SKM-1 (cell line): ENCODE measurements around the gene KIF13A.
"Not testable (repeated sequence)": the region's sequence is repeated elsewhere in the genome, so short reads cannot be mapped to it uniquely, and the experiment has no call there.

Experiments used
- DNase-seq: peaks from one replicate; lab custom pipeline; 2025; ENCODE audit not compliant: unreplicated experiment; lab: John Stamatoyannopoulos, UW

Gene KIF13A

DNA sequence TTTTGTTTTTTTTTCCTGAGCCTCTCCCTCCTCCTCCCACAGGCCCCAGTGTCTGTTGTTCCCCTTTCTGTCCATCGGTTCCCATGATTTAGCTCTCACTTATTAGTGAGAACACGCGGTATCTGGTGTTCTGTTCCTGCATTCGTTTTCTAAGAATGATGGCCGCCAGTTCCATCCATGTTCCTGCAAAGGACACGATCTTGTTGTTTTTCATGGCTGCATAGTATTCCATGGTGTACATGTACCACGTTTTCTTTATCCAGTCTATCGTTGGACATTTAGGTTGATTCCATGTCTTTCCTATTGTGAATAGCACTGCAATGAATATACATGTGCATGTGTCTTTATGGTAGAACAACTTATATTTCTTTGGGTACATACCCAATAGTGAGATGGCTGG, 175.1 kb downstream of the KIF13A start:
- no peak for DNase-seq

DNA sequence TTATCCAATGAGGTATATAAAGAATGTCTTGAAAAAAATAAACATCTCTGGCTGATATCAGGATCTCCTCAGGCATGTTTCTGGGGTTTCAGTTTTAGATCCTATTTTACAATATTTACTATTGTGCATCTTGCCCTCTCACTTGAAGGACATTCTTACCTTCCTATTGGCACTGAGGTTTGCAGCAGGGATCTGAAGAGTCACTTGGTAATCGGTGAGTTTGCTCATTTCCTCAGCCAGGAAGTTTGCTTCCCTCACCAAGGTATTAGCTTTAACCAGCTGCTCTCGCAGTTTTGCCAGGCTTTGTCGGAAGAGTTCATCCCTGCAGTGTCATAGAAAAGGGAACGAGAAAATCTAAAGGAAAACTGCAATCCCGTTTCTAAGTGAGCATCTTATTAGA, 178.8 kb downstream of the KIF13A start:
- no peak for DNase-seq

DNA sequence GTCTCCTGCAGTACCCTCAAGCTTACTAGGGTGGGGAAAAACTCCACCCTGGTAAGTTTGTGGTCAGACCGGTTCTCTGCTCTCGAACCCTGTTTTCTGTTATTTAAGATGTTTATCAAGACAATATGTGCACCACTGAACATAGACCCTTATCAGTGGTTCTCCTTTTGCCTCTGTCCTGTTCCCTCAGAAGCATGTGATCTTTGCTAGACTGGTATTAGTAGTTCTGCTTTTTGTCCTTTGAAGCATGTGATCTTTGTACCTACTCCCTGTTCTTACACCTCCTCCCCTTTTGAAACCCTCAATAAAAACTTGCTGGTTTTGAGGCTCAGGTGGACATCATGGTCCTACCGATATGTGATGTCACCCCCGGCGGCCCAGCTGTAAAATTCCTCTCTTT, 180.0 kb downstream of the KIF13A start:
- peak; percentile 68 for DNase-seq

DNA sequence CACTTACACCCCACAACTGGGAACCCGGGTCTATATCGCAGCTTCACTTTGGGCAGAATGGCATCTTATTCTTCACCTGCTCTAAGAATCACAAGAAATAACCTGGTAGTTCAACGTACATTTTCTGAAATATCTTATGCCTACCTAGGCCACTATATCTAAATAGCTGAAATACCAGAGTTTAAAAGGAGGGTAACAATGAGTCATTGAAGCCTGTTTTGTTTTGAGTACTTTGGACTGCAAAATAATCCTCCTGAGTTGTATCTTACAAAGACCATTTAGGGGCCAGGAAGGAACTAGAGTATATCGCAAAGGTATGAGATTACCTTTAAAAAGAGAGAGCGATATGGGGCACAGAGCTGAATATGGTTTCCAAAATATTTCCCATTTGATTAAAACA, 184.0 kb downstream of the KIF13A start:
- no peak for DNase-seq

DNA sequence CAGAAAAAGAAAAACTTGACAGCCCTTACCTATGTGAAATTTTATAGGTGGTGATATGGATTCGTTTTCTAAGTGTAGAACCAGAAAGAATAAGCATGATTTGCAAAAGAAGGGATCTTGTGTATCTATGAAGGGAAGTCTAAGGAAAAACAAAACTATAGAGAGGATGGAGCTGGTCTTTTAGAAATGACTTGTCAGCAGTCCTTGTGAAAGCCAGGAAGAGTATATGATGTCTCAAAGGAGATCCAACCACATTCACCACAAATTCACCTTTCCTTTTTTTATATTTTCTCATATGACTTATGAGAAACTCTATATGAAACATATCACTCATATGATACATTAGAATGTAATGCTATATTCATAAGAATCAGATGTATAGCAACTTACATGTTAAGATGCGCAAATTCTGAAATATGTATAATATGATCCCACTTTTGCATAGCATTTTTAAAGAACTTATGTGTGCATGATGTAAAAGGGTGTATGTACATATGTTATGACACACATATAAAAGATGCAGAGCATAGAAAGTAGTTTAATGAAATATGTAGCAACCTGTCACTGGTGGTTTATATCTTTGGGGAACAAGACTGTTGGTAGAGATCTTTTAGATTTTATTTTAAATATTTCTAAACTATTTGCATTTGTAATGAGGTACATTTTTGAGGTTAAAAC, 188.8 kb downstream of the KIF13A start:
- DNase-seq = no peak

DNA sequence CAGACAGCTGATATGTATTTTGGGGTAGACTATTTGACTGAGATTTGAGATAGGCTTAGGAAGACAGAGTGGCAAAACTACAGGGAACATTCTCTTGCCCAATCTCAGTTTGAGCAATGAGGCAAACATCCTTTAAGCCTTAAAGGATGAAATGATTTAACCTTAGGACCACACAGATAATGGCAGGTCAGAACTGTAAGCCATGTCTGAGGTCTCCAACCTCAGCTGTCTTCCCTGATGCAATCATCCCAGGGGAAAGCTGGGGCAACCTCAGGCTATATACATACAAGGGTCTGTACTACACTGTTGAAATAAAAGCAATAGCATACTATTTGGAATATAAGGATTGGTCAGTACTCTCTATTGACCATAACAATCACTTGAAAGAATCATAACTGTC, 196.9 kb downstream of the KIF13A start:
- no peak for DNase-seq

DNA sequence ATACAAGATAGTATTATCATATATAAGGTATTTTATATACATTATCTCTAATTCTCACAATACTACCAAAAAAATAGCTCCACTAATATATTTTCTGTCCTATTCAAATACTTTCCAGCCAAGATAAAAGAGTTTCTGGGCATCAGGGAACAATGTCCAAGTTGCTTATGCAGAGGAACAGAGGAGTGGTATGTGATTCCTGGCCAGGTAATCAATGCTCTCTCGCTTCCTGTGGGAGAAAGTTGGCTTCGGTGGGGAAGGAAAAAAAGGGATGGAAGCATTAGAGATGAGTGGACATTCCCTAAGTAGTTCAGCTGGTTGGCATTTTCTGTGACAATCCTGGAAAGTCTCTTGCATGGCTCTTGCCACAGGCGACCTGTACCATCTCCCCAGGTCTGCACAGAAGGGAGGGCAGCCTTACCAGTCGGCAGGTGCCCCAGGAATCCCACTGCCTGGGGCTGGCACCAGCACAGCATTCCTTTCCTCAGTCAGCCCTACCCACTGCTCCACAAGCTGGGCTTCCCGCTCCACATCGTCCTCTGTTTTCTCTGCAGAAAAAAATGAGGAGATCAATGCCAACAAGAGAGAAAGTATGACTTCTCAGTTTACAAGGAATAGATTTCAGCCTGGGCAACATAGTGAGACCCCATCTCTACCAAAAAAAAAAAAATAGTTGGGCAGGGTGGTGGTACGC, 202.2 kb downstream of the KIF13A start:
- no peak for DNase-seq

DNA sequence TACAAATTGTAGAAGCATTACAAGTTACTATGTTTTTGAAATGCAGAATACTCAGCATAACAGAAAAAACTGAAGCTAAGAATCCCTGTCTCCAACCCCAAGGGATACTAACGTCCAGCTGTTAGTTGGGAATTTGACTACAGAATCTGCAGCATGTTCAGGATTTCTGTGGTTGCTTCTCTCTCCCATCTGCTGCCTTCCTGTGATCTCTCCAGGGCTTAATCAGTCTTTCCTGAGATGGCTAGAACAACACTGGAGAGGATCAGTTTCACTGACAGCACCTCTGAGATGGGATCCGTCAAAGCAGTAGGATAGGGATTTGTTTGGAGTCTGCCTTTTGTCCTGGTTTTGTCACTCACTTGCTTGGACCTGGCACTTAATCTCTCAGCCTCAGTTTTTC, 207.4 kb downstream of the KIF13A start:
- no peak for DNase-seq

DNA sequence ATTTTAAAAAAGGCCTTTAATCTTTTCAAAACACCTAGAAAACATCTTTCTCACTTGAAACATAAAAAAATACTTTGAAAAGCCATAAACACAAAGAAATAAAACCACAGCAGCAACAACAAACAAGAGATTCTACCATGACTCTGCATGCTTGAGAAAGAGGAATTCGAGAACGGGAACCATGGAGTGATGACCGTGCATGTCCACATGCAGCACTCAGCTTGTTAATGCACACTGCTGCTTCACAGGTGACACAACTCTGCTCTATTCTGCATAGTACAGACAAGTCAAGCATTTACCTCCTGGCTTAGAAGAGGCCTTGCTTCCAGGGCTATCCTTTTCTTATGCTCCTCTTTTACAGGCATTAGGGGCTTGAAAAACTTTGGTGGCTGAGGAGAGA, 215.8 kb downstream of the KIF13A start:
- DNase-seq = no peak

DNA sequence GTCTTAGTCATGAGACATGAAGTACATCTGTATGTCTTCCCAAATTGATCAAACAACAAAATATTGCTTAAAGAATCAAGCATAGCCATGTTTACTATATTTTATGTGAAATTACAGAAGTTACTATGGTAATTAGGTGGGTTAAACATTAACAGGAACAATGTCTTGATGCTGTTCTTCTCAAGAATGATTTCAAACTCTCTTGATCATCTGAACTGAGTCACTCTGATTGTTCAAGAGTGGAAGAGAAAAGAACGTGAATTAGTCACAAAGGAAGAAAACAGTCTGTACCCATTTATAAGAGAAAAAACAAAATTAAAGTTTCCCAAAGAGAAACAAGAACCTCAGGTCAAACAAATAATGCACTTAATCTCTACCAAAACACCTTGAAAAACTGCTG, 218.6 kb downstream of the KIF13A start:
- DNase-seq = no peak

DNA sequence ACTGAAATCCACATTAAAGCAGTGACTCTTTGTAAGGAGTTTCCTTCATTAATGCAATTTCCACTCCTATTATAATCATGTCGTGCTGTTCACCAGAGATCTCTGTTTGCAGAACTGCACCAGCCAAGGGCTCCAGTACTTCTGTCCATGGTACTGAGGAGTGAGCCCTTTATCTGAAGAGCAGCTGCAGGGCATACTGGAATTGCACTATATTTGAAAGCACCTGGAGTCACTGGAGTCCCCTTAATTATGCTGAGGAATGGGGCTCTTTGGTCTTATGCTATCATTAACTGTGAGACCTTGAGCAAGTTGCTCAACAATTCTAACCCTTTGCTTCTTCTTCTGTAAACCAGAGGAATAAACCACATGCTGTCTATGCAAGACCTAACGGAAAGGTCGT, 219.0 kb downstream of the KIF13A start:
- no peak for DNase-seq

DNA sequence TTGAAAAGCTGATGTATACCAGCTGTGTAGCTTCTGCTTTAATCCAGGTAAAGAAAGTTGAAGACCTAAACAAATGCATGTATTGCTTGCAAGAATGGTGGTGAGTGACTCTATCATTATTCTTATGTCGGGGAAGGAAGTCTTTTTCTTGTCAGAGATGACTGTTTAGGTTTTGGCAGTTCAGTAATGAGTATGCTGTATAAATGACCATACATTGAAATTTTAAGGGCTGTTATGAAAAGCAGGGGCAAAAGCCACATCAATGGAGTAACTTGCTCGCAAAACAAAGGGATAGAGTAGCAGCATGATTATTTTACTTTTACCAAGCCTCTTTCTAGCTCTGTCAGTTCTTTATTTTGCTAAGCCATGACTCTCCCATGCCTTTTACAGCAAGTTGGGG, 224.8 kb downstream of the KIF13A start:
- DNase-seq = no peak

DNA sequence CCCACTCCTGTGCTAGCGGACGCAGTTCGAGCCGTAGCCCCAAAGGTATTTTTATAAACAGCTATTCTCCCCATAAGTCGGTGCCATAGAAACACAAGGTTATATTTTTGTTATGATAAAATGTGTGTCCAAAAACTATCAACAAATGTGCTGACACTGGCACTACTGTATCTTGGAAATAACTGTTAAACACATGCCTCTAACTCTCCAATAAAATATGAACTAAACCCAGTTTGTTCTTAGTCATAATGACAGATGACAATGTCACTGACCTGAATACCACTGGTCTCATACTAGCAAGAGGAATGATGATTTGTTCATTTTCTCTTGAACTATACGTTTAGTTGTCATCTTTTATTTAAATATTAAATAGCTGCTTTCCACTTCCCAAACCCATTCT, 229.3 kb downstream of the KIF13A start:
- DNase-seq = no peak

DNA sequence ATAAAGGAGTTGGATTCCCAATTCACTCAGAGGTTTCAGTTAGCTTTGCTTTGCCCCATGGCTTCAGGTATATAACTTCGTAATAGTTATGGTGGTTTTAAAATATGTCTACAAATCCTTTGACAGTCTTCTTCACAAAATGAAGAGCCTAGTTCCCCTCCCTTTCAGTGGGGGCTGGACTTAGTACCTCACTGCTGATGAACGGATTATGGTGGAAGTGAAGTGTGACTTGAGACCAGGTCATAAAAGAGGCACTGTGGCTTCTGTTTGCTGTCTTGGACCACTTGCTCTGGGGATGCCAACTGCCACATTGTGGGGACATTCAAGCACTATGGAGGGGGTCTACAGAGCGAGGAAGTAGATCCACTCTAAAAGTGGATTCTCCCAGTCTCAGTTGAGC, 233.2 kb downstream of the KIF13A start:
- no peak for DNase-seq

DNA sequence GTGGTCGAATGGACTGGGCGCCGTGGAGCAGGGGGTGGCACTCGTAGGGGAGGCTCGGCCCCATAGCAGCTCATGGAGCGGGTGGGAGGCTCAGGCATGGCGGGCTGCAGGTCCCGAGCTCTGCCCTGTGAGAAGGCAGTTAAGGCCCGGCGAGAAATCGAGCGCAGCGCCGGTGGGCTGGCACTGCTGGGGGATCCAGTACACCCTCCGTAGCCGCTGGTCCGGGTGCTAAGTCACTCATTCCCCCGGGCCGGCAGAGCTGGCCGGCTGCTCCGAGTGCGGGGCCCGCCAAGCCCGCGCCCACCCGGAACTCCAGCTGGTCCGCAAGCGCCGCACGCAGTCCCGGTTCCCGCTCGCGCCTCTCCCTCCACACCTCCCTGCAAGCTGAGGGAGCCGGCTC, 242.1 kb downstream of the KIF13A start:
- not testable (repeated sequence) for DNase-seq

DNA sequence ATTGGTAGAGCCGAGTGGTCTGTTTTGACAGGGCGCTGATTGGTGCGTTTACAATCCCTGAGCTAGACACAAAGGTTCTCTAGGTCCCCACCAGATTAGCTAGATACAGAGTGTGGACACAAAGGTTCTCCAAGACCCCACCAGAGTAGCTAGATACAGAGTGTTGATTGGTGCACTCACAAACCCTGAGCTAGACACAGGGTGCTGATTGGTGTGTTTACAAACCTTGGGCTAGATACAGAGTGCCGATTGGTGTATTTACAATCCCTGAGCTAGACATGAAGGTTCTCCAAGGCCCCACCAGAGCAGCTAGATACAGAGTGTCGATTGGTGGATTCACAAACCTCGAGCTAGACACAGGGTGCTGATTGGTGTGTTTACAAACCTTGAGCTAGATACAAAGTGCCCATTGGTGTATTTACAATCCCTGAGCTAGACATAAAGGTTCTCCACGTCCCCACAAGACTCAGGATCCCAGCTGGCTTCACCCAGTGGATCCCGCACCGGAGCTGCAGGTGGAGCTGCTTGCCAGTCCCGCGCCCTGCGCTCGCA, 242.6 kb downstream of the KIF13A start:
- not testable (repeated sequence) for DNase-seq

DNA sequence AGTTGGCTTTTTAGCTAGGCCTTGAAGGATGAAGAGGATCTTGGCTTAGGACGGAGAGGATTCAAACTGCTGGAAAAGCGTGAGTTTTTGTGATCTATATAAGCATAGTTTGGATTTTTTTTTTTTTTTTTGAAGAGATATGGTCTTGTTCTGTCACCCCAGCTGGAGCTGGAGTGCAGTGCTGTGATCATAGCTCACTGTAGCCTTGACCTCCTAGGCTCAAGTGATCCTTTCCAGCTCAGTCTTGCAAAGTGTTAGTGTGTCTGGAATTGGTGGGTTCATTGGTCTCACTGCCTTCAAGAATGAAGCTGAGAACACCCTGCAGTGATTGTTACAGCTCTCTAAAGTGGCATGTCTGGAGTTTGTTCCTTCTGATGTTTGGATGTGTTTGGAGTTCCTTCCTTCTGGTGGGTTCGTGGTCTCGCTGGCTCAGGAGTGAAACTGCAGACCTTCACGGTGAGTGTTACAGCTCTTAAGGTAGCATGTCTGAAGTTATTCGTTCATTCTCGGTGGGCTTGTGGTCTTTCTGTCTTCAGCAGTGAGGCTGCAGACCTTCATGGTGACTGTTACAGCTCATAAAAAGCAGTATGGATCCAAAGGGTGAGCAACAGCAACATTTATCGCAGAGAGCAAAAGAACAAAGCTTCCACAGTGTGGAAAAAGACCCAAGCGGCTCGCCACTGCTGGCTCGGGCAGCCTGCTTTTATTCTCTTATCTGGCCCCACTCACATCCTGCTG, 243.2 kb downstream of the KIF13A start:
- DNase-seq = no peak

DNA sequence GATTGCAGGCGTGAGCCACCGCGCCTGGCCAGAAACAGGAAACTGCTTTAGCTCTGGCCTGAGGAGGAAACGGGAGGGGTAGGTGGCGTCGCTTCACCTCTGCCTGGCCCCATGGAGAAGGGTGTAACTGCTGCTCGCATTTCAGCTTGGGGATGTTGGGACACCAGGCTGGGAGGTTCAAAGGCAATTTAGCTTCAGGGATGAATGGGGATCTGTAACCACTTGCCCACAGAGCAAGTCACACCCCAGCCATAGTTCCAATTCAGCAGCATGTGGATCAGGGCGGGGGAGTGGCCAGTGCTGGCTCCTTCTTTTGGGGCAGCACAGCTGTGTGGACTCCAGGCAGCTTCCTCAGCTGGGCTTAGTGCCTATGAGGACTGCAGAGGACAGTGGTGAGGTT, 245.9 kb downstream of the KIF13A start:
- peak; percentile 57 for DNase-seq

DNA sequence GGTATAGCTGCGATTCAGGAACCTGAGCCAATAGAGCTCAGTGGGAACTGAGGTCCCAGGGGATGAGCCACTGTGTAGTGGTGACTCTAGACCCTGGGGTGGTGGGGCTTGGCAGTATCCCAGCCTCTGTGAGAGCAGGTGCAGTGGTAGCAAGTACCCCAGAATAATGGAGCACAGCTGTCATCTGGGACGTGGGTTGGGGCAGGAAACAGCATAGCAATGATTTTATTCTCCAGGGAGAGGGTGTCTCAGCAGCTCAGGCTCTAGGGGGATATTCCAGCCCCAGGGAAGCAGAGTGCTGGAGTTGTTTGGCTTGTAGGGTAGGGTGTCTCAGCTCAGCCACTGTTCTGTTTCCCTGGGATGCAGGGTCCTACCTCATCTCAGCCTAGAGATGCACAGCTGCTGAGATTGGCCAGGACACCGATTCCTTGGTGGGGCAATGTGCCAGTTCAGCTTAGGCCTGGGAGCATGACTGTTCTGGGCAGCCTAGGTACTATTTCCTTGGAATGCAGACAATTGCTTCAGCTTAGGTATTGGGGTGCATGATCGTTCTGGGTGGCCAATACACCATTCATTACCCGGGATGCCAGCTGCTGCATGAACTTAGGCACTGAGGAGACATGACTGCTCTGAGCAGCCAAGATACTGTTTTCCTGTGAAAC, 246.7 kb downstream of the KIF13A start:
- DNase-seq = no peak

DNA sequence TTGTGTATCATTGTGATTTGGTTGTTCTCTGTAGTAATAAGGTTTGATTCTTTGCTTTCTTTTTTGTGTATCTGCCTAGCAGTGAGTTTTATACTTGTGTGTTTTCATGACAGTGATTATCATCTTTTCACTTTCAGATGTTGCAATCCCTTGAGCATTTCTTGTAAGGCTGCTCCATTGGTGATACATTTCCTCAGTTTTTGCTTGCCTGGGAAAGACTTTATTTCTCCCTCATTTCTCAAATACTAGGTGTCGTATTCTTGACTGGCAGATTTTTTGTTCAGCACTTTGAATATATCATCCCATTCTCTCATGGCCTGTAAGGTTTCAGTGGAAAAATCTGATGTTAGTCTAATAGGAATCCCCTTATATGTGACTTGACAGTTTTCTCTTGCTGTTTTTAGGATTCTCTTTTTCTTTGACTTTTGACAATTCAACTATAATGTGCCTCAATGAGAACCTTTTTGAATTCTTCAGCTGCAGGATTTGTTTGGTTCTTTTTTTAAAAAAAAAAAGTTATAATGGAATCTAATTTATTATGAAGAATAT, 249.7 kb downstream of the KIF13A start:
- no peak for DNase-seq

DNA sequence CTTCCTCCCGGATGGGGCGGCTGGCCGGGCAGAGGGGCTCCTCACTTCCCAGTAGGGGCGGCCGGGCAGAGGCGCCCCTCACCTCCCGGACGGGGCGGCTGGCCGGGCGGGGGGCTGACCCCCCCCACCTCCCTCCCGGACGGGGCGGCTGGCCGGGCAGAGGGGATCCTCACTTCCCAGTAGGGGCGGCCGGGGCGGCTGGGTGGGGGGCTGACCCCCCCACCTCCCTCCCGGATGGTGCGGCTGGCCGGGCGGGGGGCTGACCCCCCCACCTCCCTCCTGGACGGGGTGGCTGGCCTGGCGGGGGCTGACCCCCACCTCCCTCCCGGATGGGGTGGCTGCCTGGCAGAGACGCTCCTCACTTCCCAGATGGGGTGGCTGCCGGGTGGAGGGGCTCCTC, 252.1 kb downstream of the KIF13A start:
- DNase-seq = not testable (repeated sequence)
